Ishikawa (cell line): ENCODE data around the gene IQUB.

Experiments
- CEBPB ChIP-seq: IDR thresholded peaks from 2 replicates; pipeline ENCODE4 v1.6.1; 2012
- CREB1 ChIP-seq: IDR thresholded peaks from 2 replicates; pipeline ENCODE4 v1.6.1; 2012; ENCODE audit warnings: low read depth
- EP300 ChIP-seq: IDR thresholded peaks from 2 replicates; pipeline ENCODE4 v1.6.1; 2012; ENCODE audit warnings: borderline replicate concordance
- RAD21 ChIP-seq: IDR thresholded peaks from 2 replicates; pipeline ENCODE4 v1.6.1; 2012; ENCODE audit warnings: low read depth
- YY1 ChIP-seq: IDR thresholded peaks from 2 replicates; pipeline ENCODE4 v1.6.1; 2012; ENCODE audit warnings: low read depth
- TF ChIP-seq, protein P1 (sequence below): IDR thresholded peaks from 2 replicates; pipeline ENCODE4 v1.6.1; 2012
- TF ChIP-seq, protein P2 (sequence below): IDR thresholded peaks from 2 replicates; pipeline ENCODE4 v1.6.1; 2012; ENCODE audit warnings: low read depth, mild to moderate bottlenecking

DNA sequence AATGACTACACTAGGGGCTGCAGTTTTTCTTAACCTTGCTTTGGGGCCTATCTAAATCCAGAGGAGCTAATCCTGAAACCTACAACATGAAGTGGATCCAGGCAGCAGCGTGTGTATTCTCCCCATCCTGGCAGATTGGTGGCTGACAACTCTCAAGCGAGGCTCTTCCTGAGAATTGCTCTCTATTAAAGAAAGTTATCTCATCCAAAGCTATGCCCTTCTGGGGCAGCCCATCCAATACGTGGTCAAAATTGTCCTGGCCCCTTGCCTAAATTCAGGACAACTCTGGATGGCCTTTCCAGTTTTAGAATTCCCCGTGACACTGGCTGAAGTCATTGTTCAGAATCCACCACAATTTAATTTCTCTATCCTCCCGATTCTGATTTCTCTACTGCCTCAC is 66.1 kb downstream of the IQUB start:
- TF ChIP-seq YY1 (no peak), EP300 (no peak), RAD21 (no peak), CREB1 (no peak), CEBPB (no peak)
- TF ChIP-seq, protein P1, sequence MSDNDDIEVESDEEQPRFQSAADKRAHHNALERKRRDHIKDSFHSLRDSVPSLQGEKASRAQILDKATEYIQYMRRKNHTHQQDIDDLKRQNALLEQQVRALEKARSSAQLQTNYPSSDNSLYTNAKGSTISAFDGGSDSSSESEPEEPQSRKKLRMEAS, result no peak
- TF ChIP-seq, protein P2, sequence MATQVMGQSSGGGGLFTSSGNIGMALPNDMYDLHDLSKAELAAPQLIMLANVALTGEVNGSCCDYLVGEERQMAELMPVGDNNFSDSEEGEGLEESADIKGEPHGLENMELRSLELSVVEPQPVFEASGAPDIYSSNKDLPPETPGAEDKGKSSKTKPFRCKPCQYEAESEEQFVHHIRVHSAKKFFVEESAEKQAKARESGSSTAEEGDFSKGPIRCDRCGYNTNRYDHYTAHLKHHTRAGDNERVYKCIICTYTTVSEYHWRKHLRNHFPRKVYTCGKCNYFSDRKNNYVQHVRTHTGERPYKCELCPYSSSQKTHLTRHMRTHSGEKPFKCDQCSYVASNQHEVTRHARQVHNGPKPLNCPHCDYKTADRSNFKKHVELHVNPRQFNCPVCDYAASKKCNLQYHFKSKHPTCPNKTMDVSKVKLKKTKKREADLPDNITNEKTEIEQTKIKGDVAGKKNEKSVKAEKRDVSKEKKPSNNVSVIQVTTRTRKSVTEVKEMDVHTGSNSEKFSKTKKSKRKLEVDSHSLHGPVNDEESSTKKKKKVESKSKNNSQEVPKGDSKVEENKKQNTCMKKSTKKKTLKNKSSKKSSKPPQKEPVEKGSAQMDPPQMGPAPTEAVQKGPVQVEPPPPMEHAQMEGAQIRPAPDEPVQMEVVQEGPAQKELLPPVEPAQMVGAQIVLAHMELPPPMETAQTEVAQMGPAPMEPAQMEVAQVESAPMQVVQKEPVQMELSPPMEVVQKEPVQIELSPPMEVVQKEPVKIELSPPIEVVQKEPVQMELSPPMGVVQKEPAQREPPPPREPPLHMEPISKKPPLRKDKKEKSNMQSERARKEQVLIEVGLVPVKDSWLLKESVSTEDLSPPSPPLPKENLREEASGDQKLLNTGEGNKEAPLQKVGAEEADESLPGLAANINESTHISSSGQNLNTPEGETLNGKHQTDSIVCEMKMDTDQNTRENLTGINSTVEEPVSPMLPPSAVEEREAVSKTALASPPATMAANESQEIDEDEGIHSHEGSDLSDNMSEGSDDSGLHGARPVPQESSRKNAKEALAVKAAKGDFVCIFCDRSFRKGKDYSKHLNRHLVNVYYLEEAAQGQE, result no peak
